ENCODE results near the gene RGL4.

RGL4 gene

DNA sequence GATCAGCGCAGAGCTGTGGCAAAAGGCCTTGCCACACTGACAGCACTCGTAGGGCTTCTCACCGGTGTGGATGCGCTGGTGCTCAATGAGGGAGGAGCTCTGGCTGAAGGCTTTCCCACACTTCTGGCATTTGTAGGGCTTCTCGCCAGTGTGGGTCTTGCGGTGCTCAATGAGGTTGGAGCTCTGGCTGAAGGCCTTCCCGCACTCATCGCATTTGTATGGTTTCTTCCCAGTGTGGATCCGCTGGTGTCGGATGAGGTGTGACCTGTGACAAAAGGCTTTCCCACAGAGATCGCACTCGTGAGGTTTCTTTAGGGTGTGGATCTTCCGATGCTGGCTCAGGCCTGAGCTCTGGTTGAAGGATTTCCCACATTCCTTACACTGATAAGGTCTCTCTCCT is 53.2 kb downstream of the RGL4 start:
- no peak for DNase-seq (ENCODE audit: low read depth)
- TF ChIP-seq, protein P1, sequence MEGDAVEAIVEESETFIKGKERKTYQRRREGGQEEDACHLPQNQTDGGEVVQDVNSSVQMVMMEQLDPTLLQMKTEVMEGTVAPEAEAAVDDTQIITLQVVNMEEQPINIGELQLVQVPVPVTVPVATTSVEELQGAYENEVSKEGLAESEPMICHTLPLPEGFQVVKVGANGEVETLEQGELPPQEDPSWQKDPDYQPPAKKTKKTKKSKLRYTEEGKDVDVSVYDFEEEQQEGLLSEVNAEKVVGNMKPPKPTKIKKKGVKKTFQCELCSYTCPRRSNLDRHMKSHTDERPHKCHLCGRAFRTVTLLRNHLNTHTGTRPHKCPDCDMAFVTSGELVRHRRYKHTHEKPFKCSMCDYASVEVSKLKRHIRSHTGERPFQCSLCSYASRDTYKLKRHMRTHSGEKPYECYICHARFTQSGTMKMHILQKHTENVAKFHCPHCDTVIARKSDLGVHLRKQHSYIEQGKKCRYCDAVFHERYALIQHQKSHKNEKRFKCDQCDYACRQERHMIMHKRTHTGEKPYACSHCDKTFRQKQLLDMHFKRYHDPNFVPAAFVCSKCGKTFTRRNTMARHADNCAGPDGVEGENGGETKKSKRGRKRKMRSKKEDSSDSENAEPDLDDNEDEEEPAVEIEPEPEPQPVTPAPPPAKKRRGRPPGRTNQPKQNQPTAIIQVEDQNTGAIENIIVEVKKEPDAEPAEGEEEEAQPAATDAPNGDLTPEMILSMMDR (IDR thresholded peaks at IDR 0.05; ENCODE audit: insufficient read depth, low read depth, low read length, missing control alignments): no peak
- H3K4me3 ChIP-seq (ENCODE audit: low read length): no peak overlapping the region

DNA sequence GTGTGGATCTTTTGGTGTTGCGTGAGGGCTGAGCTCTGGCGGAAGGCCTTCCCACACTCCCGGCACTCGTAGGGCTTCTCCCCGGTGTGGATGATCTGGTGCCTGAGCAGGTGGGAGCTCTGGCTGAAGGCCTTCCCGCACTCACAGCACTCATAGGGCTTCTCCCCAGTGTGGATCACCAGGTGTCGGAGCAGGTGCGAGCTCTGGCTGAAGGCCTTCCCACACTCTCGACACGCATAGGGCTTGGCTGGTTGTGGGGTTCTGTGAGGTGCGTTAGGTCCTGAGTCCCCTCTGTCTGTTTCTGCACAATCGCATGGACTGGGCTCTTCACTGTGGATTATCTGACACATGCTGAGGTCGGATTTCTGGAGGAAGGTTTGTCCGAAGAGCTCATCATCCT is 53.7 kb downstream of the RGL4 start:
- TF ChIP-seq, protein P1 (IDR thresholded peaks at IDR 0.05; ENCODE audit: insufficient read depth, low read depth, low read length, missing control alignments): no peak
- no peak overlapping the region for H3K4me3 ChIP-seq (ENCODE audit: low read length)
- no peak for DNase-seq (ENCODE audit: low read depth)

DNA sequence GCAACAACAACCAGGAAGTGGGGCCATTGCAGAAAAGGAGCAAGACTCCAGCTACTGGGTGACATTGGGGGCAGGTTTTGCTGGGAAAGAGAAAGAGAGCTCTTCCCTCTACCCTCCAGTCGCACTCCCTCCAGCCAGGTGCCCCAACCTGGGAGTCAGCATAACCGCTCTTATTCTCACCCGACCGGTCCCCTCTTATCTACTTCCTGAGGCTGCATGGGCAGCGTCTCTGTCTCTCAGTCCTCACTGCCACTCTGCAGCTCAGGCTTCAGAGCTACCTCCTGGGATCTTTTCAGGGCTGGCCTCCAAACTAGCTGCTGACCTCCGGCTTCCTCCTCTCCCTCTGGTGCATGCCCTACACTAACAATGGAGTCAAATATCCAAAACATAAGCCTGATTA is 55.0 kb downstream of the RGL4 start:
- DNase-seq (ENCODE audit: low read depth): no peak
- TF ChIP-seq, protein P1 (IDR thresholded peaks at IDR 0.05; ENCODE audit: insufficient read depth, low read depth, low read length, missing control alignments): no peak
- H3K4me3 ChIP-seq (ENCODE audit: low read length): no peak overlapping the region

All from epithelial cell of esophagus (primary cell).